ENCODE results near the gene VASP.

The VASP gene

GRCh38 chr19:45505151-45505995, 1.9 kb upstream of the VASP start:
- H3K4me3 ChIP-seq (replicated peaks; ENCODE audit: low read depth, low read length): no peak overlapping the region
- DNase-seq (ENCODE audit: low read depth): peak; percentile 47
- TF ChIP-seq CTCF (IDR thresholded peaks at IDR 0.05; ENCODE audit: low read length, missing control alignments): no peak

GRCh38 chr19:45505996-45506245, 1.4 kb upstream of the VASP start:
- DNase-seq (ENCODE audit: low read depth): no peak
- H3K4me3 ChIP-seq (replicated peaks; ENCODE audit: low read depth, low read length): peak overlapping the region; percentile 98
- no peak for TF ChIP-seq CTCF (IDR thresholded peaks at IDR 0.05; ENCODE audit: low read length, missing control alignments)

GRCh38 chr19:45506246-45506988, 862 bp upstream of the VASP start:
- TF ChIP-seq CTCF (IDR thresholded peaks at IDR 0.05; ENCODE audit: low read length, missing control alignments): peak; percentile 39
- DNase-seq (ENCODE audit: low read depth): peak; percentile 90
- peak overlapping the region; percentile 98 for H3K4me3 ChIP-seq (replicated peaks; ENCODE audit: low read depth, low read length)

GRCh38 chr19:45507872-45508416, 665 bp downstream of the VASP start:
- no peak for TF ChIP-seq CTCF (IDR thresholded peaks at IDR 0.05; ENCODE audit: low read length, missing control alignments)
- peak overlapping the region; percentile 98 for H3K4me3 ChIP-seq (replicated peaks; ENCODE audit: low read depth, low read length)
- DNase-seq (ENCODE audit: low read depth): no peak

GRCh38 chr19:45508417-45508860, 1.2 kb downstream of the VASP start:
- H3K4me3 ChIP-seq (replicated peaks; ENCODE audit: low read depth, low read length): peak overlapping the region; percentile 98

More at GRCh38 chr19:45508417-45508860, 1.2 kb downstream of the VASP start:
- no peak for TF ChIP-seq CTCF (IDR thresholded peaks at IDR 0.05; ENCODE audit: low read length, missing control alignments)
- no peak for DNase-seq (ENCODE audit: low read depth)
